SU-DHL-6 (cell line): ENCODE measurements around the gene TBC1D16.

ENCODE experiments used
- H2AFZ ChIP-seq: fragments of 200-600 bp; sonication (generic); 2 replicates; pipeline ENCODE4 v1.6.1; 2014; ENCODE audit warnings: low read depth, mild to moderate bottlenecking, moderate library complexity, mixed read lengths, antibody characterized with exemption, low read length; ENCODE audit not compliant: severe bottlenecking
- H3F3A ChIP-seq: fragments of 200-600 bp; shearing (Covaris generic); 2 replicates; pipeline ENCODE4 v1.6.0; 2016; ENCODE audit warnings: antibody characterized with exemption, mild to moderate bottlenecking; ENCODE audit not compliant: insufficient read depth
- H3K27ac ChIP-seq: fragments of 200-600 bp; sonication (generic); 2 replicates; pipeline ENCODE4 v1.5.1; 2016; ENCODE audit warnings: low read depth, mild to moderate bottlenecking, low read length, moderate library complexity, mixed read lengths
- H3K27me3 ChIP-seq: fragments of 200-600 bp; sonication (generic), shearing (Covaris generic); 2 replicates; pipeline ENCODE4 v1.6.0; 2014; ENCODE audit warnings: mild to moderate bottlenecking, low read length
- H3K36me3 ChIP-seq: fragments of 200-600 bp; sonication (generic); 2 replicates; pipeline ENCODE4 v1.6.1; 2014; ENCODE audit warnings: mild to moderate bottlenecking, low read length, mixed read lengths
- H3K4me2 ChIP-seq: fragments of 300-600, 200-600 bp; shearing (Covaris generic), sonication (generic); 2 replicates; pipeline ENCODE4 v1.6.0; 2014; ENCODE audit warnings: low read length, low read depth, mild to moderate bottlenecking; ENCODE audit not compliant: poor library complexity, severe bottlenecking
- H3K4me3 ChIP-seq: fragments of 200-600 bp; sonication (generic); 2 replicates; pipeline ENCODE4 v1.5.1; 2014; ENCODE audit warnings: antibody characterized with exemption, low read length, mild to moderate bottlenecking, mixed read lengths; ENCODE audit not compliant: insufficient read depth, poor library complexity, severe bottlenecking
- H3K79me2 ChIP-seq: fragments of 200-600 bp; sonication (generic); 2 replicates; pipeline ENCODE4 v1.6.1; 2014; ENCODE audit warnings: mild to moderate bottlenecking, low read length, moderate library complexity; ENCODE audit not compliant: insufficient read depth
- H3K9ac ChIP-seq: fragments of 200-600 bp; sonication (generic); 2 replicates; pipeline ENCODE4 v1.7.0; 2014; ENCODE audit warnings: mild to moderate bottlenecking, low read length
- H3K9me2 ChIP-seq: fragments of 200-600 bp; sonication (generic); replicated peaks from 2 replicates; pipeline ENCODE4 v1.6.1; 2014; ENCODE audit warnings: low read length; ENCODE audit not compliant: insufficient read depth
- H3K9me3 ChIP-seq: fragments of 200-600 bp; sonication (generic); 2 replicates; pipeline ENCODE4 v1.6.1; 2014; ENCODE audit warnings: low read length, mixed read lengths; ENCODE audit not compliant: insufficient read depth
- H4K20me1 ChIP-seq: fragments of 200-600 bp; sonication (generic); 2 replicates; pipeline ENCODE4 v1.6.1; 2014; ENCODE audit warnings: low read depth, mild to moderate bottlenecking, antibody characterized with exemption, low read length, moderate library complexity, mixed read lengths
- EZH2phosphoT487 ChIP-seq: fragments of 200-600 bp; sonication (generic), shearing (Covaris generic); conservative IDR thresholded peaks from 2 replicates; pipeline ENCODE4 v1.6.1; 2018; ENCODE audit warnings: mild to moderate bottlenecking, antibody characterized with exemption, low read length, moderate library complexity, mixed read lengths
- TF ChIP-seq, protein P1 (sequence below): fragments of 200-600 bp; sonication (generic); IDR thresholded peaks from one replicate; pipeline ENCODE4 v1.5.1; 2017; ENCODE audit warnings: antibody characterized with exemption, mild to moderate bottlenecking, low read length, moderate library complexity; ENCODE audit not compliant: insufficient read depth, poor library complexity, severe bottlenecking

TBC1D16 gene

DNA sequence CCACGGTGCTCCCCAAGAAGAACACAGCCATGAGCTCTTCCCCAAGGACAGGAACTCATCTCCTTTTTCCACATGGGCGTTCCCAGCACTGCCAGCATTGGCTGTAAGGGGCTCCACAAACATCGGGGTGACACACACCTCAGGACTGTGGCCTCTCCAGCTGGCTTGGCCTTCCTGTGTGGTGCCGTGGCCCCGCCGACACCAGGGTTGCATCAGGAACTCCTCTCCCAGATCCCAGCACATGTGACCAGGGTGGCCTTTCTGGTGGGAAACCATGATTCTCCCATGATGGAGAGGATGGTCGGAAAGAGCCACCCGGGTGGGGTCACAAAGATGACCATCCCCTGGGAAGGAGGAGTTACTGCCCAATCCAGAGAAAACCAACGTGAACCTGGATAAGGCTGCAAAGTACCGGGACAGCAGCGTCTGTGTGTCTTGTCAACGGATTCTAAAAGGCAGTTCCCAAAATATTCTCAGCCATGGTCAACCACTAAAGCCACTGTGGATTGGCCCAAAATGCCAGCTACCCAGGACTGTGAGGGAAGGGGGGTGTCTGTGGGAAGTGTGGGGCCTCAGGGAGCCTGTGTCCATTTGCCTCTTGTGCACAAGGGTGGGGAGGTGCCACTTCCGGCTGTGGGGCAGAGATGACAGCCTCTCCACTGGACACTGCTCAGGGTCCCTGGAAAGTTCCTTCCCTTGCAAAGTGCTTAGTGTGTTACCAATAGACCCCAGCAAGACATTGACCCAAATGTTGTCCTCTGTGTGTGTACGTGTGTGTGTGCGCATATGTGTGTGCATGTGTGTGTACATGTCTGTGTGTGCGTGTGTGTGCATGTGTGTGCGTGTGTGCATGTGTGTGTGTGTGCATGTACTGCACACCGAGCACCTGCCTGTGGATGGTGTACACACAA lies 118.4 kb downstream of the TBC1D16 start:
- H2AFZ ChIP-seq, result no peak overlapping the region
- no peaks in the 10 kb centered on the region for H3K9me2 ChIP-seq
- H3K4me2 ChIP-seq, result no peak overlapping the region
- H3K4me3 ChIP-seq, result no peak overlapping the region
- no peaks in the 10 kb centered on the region for H3F3A ChIP-seq
- H3K36me3 ChIP-seq, result no peaks in the 10 kb centered on the region
- no peaks in the 10 kb centered on the region for H3K27me3 ChIP-seq
- no peaks in the 10 kb centered on the region for H3K79me2 ChIP-seq
- no peak overlapping the region for H3K9ac ChIP-seq
- TF ChIP-seq EZH2phosphoT487, result no peak
- TF ChIP-seq, protein P1, sequence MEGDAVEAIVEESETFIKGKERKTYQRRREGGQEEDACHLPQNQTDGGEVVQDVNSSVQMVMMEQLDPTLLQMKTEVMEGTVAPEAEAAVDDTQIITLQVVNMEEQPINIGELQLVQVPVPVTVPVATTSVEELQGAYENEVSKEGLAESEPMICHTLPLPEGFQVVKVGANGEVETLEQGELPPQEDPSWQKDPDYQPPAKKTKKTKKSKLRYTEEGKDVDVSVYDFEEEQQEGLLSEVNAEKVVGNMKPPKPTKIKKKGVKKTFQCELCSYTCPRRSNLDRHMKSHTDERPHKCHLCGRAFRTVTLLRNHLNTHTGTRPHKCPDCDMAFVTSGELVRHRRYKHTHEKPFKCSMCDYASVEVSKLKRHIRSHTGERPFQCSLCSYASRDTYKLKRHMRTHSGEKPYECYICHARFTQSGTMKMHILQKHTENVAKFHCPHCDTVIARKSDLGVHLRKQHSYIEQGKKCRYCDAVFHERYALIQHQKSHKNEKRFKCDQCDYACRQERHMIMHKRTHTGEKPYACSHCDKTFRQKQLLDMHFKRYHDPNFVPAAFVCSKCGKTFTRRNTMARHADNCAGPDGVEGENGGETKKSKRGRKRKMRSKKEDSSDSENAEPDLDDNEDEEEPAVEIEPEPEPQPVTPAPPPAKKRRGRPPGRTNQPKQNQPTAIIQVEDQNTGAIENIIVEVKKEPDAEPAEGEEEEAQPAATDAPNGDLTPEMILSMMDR, result no peak
- no peaks in the 10 kb centered on the region for H4K20me1 ChIP-seq
- H3K9me3 ChIP-seq, result no peaks in the 10 kb centered on the region
- no peak overlapping the region for H3K27ac ChIP-seq

DNA sequence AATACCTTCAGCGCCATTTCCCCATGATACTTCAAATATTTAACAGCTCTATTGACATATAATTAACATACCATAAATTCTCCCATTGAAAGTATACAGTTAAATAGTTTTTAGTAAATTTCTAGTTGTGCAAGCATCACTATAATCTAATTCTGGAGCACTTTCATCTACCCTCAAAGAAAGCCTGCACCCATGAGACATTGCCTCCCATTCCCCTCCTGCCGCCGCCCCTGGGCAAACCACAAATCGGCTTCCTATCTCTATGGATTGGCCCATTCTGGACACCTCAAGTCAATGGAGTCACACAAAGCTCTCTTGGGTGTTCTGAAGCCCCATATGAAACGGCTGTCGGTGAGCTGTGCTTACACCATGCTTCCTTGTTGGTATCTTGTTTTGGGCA lies 119.2 kb downstream of the TBC1D16 start:
- Histone ChIP-seq H3K27me3 (no peaks in the 10 kb centered on the region), H3K79me2 (no peaks in the 10 kb centered on the region), H3K9me2 (no peaks in the 10 kb centered on the region), H3K4me3 (no peak overlapping the region), H3K36me3 (no peaks in the 10 kb centered on the region), H3K27ac (no peak overlapping the region), H4K20me1 (no peaks in the 10 kb centered on the region), H2AFZ (no peak overlapping the region), H3K9ac (no peak overlapping the region), H3K9me3 (no peaks in the 10 kb centered on the region), H3K4me2 (no peak overlapping the region), H3F3A (no peaks in the 10 kb centered on the region)
- no peak for TF ChIP-seq EZH2phosphoT487
- TF ChIP-seq, protein P1, result no peak

DNA sequence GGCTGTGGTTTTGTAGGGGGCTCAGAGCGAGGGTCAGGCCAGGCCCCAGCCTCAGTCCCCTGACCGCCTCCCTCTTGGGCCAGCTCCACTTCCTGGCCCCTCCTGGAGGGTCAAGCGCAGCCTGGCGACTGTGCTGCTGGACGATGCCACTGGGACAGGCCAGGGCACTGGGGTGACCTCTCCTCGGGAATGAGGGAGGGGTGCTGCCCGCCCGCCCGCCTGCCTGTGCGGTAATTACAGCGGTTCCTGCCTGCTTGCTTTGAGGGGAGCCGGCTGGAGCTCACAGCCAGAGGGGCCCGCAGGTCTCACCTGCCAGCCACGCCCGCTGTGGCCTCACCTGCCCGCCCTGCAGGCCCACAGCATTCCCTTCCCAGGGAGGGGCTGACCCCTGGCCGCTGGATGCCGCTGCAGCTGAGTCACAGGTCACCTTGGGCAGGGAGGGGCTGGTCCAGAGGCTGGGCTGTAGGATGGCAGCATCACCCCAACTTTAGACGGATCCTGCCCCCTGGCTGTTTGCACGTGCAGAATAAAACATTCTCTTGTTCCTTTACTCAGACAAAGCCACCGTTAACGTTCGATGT lies 119.7 kb downstream of the TBC1D16 start:
- Histone ChIP-seq H3K36me3 (no peaks in the 10 kb centered on the region), H3K27ac (no peak overlapping the region), H3K27me3 (no peaks in the 10 kb centered on the region), H3K4me2 (no peak overlapping the region), H3K9ac (no peak overlapping the region), H3F3A (no peaks in the 10 kb centered on the region), H3K9me2 (no peaks in the 10 kb centered on the region), H3K79me2 (no peaks in the 10 kb centered on the region), H3K4me3 (no peak overlapping the region), H2AFZ (no peak overlapping the region), H3K9me3 (no peaks in the 10 kb centered on the region), H4K20me1 (no peaks in the 10 kb centered on the region)
- TF ChIP-seq, protein P1, result peak; percentile 20
- TF ChIP-seq EZH2phosphoT487, result no peak
